ENCODE measurements around the gene PLD4.

GRCh38 chr14:104931771-104932675 lies 7.3 kb downstream of the PLD4 start:
- no peak for TF ChIP-seq POLR2AphosphoS5 (IDR thresholded peaks at IDR 0.05; ENCODE audit: low read depth, low read length)
- no peak for TF ChIP-seq TAF1 (IDR thresholded peaks at IDR 0.05; ENCODE audit: borderline replicate concordance, low read depth, low read length)
- TF ChIP-seq POLR2A (IDR thresholded peaks at IDR 0.05; ENCODE audit: low read depth, low read length), result no peak

All from GM12892 (cell line).